NCI-H748 treated with DMSO at 0.1 percent for 48 hours (cell line): ENCODE data around the gene SLC15A5.

Experiments used
- DNase-seq: peaks from one replicate; lab custom pipeline; 2025; lab: John Stamatoyannopoulos, UW

Gene SLC15A5

DNA sequence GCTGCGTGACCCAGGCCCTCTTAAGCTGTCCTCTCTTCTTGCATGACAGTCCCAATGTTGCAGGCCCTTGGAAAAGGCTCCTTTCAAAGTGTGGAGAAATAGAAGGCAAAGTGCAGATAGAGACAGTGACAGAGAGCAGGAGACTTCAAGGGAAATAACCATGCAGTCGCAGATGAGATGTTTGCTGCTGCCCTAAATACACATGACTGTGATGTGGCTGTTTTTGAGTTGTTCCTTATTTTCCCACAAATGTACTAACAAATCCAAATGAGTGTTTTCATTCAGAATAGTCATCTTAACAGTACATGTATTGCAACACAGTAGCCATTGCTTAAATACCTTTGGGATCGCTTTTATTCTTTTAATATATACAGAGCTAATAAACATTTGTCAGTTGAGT is 101.6 kb downstream of the SLC15A5 start:
- no peak for DNase-seq

- DNase-seq, result no peak
Observed at GRCh38 chr12:16174282-16174681, 103.2 kb downstream of the SLC15A5 start.

GRCh38 chr12:16171348-16171747 is 106.1 kb downstream of the SLC15A5 start:
- DNase-seq, result no peak

- no peak for DNase-seq
Observed at GRCh38 chr12:16168078-16168477, 109.4 kb downstream of the SLC15A5 start.

GRCh38 chr12:16166563-16167470 is 110.7 kb downstream of the SLC15A5 start:
- no peak for DNase-seq

- DNase-seq, result peak; percentile 70
Observed at GRCh38 chr12:16165506-16165905, 112.0 kb downstream of the SLC15A5 start.

- DNase-seq, result no peak
Observed at GRCh38 chr12:16163901-16164300, 113.6 kb downstream of the SLC15A5 start.

GRCh38 chr12:16163146-16163545 is 114.3 kb downstream of the SLC15A5 start:
- DNase-seq, result peak; percentile 8

DNA sequence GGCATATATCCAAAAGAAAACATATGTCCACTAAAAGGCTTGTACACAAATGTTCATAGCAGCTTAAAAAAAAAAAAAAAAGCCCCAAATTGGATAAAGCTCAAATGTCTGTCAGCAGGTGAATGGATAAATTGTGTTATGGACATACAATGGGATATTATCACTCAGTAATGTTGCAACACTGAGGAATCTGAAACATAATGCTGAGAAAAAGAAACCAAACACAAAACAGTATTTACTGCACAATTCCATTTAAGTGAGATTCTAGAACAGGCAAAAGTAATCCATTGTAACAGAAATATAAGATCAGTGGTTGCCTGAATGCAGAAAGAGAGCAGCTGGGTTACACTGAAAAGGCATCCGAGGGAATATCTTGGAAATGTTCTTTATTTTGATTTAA is 117.9 kb downstream of the SLC15A5 start:
- DNase-seq, result no peak

GRCh38 chr12:16158050-16158449 is 119.4 kb downstream of the SLC15A5 start:
- no peak for DNase-seq

DNA sequence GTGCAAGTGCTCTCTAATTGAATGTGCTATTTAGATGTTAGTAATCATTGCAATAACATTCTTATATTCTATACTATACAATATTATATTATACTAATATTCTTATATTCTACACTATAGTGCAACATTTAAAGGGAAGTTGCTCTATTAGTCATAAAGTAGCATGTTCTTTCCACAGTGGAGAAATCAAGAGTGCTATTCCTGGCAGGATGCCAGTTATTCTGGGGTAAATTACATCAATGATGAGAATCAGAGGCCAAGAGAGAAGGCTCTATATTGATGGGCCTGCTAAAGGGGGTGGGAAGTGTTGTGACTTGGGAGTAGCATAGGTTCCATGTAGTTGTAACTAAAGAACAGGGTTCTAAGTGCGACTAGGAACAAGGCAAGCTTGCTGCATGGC is 121.5 kb downstream of the SLC15A5 start:
- no peak for DNase-seq

- no peak for DNase-seq
Observed at GRCh38 chr12:16154990-16155389, 122.5 kb downstream of the SLC15A5 start.

DNA sequence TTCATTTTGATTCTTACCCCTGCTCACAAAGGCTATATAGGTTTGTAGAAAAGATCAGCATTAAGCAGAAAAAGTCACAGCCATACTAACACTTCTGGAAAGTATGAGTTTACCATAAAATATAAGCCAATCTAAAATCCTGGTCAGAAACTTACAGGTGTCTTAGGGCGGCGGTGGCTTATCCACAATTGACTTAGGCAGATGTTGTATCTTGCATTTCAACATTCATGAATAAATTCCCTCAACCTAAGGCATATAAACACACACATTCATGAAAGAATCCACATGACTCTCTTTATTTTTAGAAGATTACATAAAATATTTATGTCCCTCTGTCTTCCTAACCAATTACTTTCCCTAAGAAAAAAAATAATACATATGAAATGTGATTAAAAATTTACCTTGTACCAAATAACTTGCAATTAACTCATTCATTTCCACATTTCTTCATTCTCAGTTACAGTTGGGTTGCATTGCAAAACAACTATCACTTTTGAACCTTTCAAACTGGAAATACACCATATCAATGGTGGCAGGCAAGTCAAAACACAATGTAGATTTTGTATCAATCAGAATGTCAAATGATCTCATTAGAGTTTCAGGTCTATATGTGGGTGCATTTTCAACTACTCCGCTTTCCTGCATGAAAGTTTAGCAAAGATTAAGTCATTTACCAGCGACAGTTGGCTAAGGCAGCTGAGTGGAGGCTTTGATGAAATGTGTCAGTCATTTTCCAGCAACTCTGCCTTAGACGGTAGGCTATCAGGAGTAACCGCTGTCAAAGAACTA is 124.4 kb downstream of the SLC15A5 start:
- DNase-seq, result no peak

DNA sequence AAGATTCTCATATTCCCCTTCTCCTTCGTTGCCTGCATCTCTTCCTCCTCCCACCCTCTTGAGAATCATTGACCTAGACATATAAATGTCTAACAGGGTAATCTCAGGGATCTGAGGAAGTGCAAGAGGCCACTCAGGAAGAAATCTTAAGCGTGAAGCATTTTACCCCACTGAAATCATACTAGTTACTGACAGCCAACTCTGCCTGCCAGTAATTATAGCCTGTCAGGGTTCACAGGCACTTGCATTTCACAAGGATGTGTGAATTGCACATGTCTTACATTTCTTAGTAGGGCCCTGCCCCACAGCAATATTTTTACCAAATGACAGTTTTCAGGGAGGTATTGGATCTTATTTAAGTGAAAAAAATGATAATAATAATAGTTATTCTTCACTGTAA is 127.2 kb downstream of the SLC15A5 start:
- DNase-seq, result no peak

- DNase-seq, result no peak
Observed at GRCh38 chr12:16148938-16149337, 128.5 kb downstream of the SLC15A5 start.
